HEK293 (cell line): ENCODE data around the gene CC2D2A.

Experiments used
- CTCF ChIA-PET: fragments of 350-600 bp; formaldehyde crosslinking; extraction: SDS; loops from one replicate; lab custom pipeline; 2021; ENCODE audit warnings: antibody characterized with exemption; lab: Yijun Ruan, JAX
- POLR2A ChIA-PET: fragments of 300-600 bp; formaldehyde crosslinking; extraction: SDS; loops from one replicate; lab custom pipeline; 2020; ENCODE audit warnings: antibody characterized with exemption, inconsistent platforms; lab: Yijun Ruan, JAX
- H3K27ac ChIP-seq: fragments of 200-500 bp; sonication (Bioruptor generic); 2 replicates; pipeline ENCODE4 v1.5.1; 2014; ENCODE audit warnings: low read depth, low read length, control low read depth, inconsistent platforms; ENCODE audit errors: extremely low read depth
- H3K36me3 ChIP-seq, 2 experiments: fragments of 200-500 bp in 1 of 2; sonication (Bioruptor generic) in 1 of 2; 1 replicate in 1 of 2; 2 replicates in 1 of 2; pipeline ENCODE4 v1.5.1; 2014 to 2017; ENCODE audit warnings: inconsistent platforms in 2 of 2, low read length in 2 of 2; ENCODE audit not compliant: control insufficient read depth in 2 of 2, insufficient read depth in 1 of 2
- H3K4me1 ChIP-seq: fragments of 200-500 bp; sonication (Bioruptor generic); 2 replicates; pipeline ENCODE4 v1.5.1; 2014; ENCODE audit warnings: mild to moderate bottlenecking, low read length, inconsistent platforms; ENCODE audit not compliant: control insufficient read depth, insufficient read depth
- H3K4me3 ChIP-seq: 2 replicates; pipeline ENCODE4 v1.5.1; 2011; ENCODE audit warnings: low read depth, mild to moderate bottlenecking, control low read depth, low read length, moderate library complexity
- H3K9me3 ChIP-seq: fragments of 200-500 bp; sonication (Bioruptor generic); 2 replicates; pipeline ENCODE4 v1.5.1; 2014; ENCODE audit warnings: low read depth, low read length, inconsistent platforms; ENCODE audit not compliant: control insufficient read depth, insufficient read depth
- BCL11B ChIP-seq: fragments of 450-650 bp; formaldehyde crosslinking; IDR thresholded peaks from 2 replicates; pipeline ENCODE4 v1.5.1; 2016; ENCODE audit warnings: low read depth, missing biosample characterization, missing genetic modification characterization
- GLI2 ChIP-seq: fragments of 450-650 bp; formaldehyde crosslinking; IDR thresholded peaks from 2 replicates; pipeline ENCODE4; 2017; ENCODE audit warnings: missing biosample characterization, missing genetic modification characterization, low read depth, borderline replicate concordance
- HOXA7 ChIP-seq: sonication (generic); formaldehyde crosslinking; IDR thresholded peaks from 2 replicates; pipeline ENCODE4 v1.8.1; 2022; ENCODE audit warnings: missing genetic modification reagents, borderline replicate concordance
- MYNN ChIP-seq: fragments of 450-650 bp; formaldehyde crosslinking; IDR thresholded peaks from 2 replicates; pipeline ENCODE4 v1.5.1; 2016; ENCODE audit warnings: missing biosample characterization, missing genetic modification characterization, borderline replicate concordance
- OSR2 ChIP-seq: fragments of 450-650 bp; formaldehyde crosslinking; IDR thresholded peaks from 2 replicates; pipeline ENCODE4 v1.5.1; 2016; ENCODE audit warnings: missing biosample characterization, missing genetic modification characterization
- PATZ1 ChIP-seq: fragments of 450-650 bp; formaldehyde crosslinking; IDR thresholded peaks from 2 replicates; pipeline ENCODE4 v1.5.1; 2016; ENCODE audit warnings: missing biosample characterization, missing genetic modification characterization
- RBAK ChIP-seq: fragments of 450-650 bp; formaldehyde crosslinking; IDR thresholded peaks from 2 replicates; pipeline ENCODE4 v1.5.1; 2016; ENCODE audit warnings: missing biosample characterization, missing genetic modification characterization
- REPIN1 ChIP-seq: fragments of 450-650 bp; formaldehyde crosslinking; IDR thresholded peaks from 2 replicates; pipeline ENCODE4 v1.5.1; 2017; ENCODE audit warnings: missing biosample characterization, missing genetic modification characterization, low read depth
- SETDB1 ChIP-seq: IDR thresholded peaks from one replicate; pipeline ENCODE4 v1.6.1; 2017; ENCODE audit warnings: mild to moderate bottlenecking, low read length, moderate library complexity, mixed read lengths; ENCODE audit not compliant: insufficient read length
- ZNF112 ChIP-seq: fragments of 450-650 bp; formaldehyde crosslinking; IDR thresholded peaks from 2 replicates; pipeline ENCODE4 v1.5.0; 2017; ENCODE audit warnings: missing biosample characterization, missing genetic modification characterization
- ZNF404 ChIP-seq: fragments of 450-650 bp; formaldehyde crosslinking; IDR thresholded peaks from 2 replicates; pipeline ENCODE4 v1.5.1; 2017; ENCODE audit warnings: missing biosample characterization, missing genetic modification characterization
- ZNF48 ChIP-seq: fragments of 450-650 bp; formaldehyde crosslinking; IDR thresholded peaks from 2 replicates; pipeline ENCODE4 v1.5.1; 2016; ENCODE audit warnings: missing biosample characterization, missing genetic modification characterization
- ZNF544 ChIP-seq: fragments of 450-650 bp; formaldehyde crosslinking; IDR thresholded peaks from 2 replicates; pipeline ENCODE4 v1.5.0; 2017; ENCODE audit warnings: missing biosample characterization, missing genetic modification characterization
- ZNF549 ChIP-seq: fragments of 450-650 bp; IDR thresholded peaks from 2 replicates; pipeline ENCODE4 v1.5.1; 2018; ENCODE audit warnings: missing biosample characterization, missing genetic modification characterization, mild to moderate bottlenecking, inconsistent platforms, moderate library complexity
- ZNF558 ChIP-seq: fragments of 450-650 bp; formaldehyde crosslinking; IDR thresholded peaks from 2 replicates; pipeline ENCODE4 v1.5.1; 2016; ENCODE audit warnings: missing biosample characterization, missing genetic modification characterization
- ZNF692 ChIP-seq: fragments of 450-650 bp; formaldehyde crosslinking; IDR thresholded peaks from 2 replicates; pipeline ENCODE4 v1.5.1; 2016; ENCODE audit warnings: missing biosample characterization, missing genetic modification characterization
- ZNF830 ChIP-seq: fragments of 450-650 bp; IDR thresholded peaks from 2 replicates; pipeline ENCODE4 v1.5.0; 2018; ENCODE audit warnings: missing biosample characterization, missing genetic modification characterization, low read depth, mild to moderate bottlenecking, moderate library complexity
- ZXDB ChIP-seq: fragments of 450-650 bp; formaldehyde crosslinking; IDR thresholded peaks from 2 replicates; pipeline ENCODE4 v1.5.1; 2016; ENCODE audit warnings: missing biosample characterization, missing genetic modification characterization
- TF ChIP-seq, protein P1 (sequence below): fragments of 450-650 bp; formaldehyde crosslinking; IDR thresholded peaks from 2 replicates; pipeline ENCODE4 v1.5.1; 2016; ENCODE audit warnings: missing biosample characterization, missing genetic modification characterization

CC2D2A gene

GRCh38 chr4:15451181-15451865 is 18.4 kb upstream of the CC2D2A start (continued):
- no peak for TF ChIP-seq ZNF558 (tag by site-specific recombination)
- TF ChIP-seq BCL11B (tag by site-specific recombination), result no peak
- TF ChIP-seq, protein P1, sequence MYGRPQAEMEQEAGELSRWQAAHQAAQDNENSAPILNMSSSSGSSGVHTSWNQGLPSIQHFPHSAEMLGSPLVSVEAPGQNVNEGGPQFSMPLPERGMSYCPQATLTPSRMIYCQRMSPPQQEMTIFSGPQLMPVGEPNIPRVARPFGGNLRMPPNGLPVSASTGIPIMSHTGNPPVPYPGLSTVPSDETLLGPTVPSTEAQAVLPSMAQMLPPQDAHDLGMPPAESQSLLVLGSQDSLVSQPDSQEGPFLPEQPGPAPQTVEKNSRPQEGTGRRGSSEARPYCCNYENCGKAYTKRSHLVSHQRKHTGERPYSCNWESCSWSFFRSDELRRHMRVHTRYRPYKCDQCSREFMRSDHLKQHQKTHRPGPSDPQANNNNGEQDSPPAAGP (tag by site-specific recombination), result no peak

GRCh38 chr4:15451866-15452765 is 17.6 kb upstream of the CC2D2A start:
- Histone ChIP-seq H3K9me3 (no peaks in the 10 kb centered on the region), H3K27ac (no peak overlapping the region), H3K36me3 (no peaks in the 10 kb centered on the region), H3K4me1 (no peaks in the 10 kb centered on the region), H3K4me3 (no peak overlapping the region)
- no peak for TF ChIP-seq ZNF112 (tag by site-specific recombination)
- no peak for TF ChIP-seq OSR2 (tag by site-specific recombination)
- TF ChIP-seq ZNF544 (tag by site-specific recombination), result no peak
- TF ChIP-seq ZNF692 (tag by site-specific recombination), result no peak
- TF ChIP-seq ZNF48 (tag by site-specific recombination), result no peak
- no peak for TF ChIP-seq SETDB1
- TF ChIP-seq RBAK (tag by site-specific recombination), result no peak
- TF ChIP-seq MYNN (tag by site-specific recombination), result no peak
- TF ChIP-seq ZNF404 (tag by site-specific recombination), result no peak
- no peak for TF ChIP-seq HOXA7 (CRISPR knock-in tag)
- TF ChIP-seq REPIN1 (tag by site-specific recombination), result no peak
- TF ChIP-seq GLI2, result no peak
- no peak for TF ChIP-seq ZXDB (tag by site-specific recombination)
- no peak for TF ChIP-seq ZNF830 (tag by site-specific recombination)
- TF ChIP-seq PATZ1 (tag by site-specific recombination), result no peak
- TF ChIP-seq ZNF549, result no peak
- POLR2A ChIA-PET, result no interaction called here
- CTCF ChIA-PET, result interaction anchor here (1.0 kb wide), 1 partner anchor 214 kb away, joined by 3 read pairs; no protein-coding TSS in a partner anchor
